OCI-LY7 (cell line): ENCODE data around the gene ZNF74.

Experiments used
- EZH2phosphoT487 ChIP-seq: fragments of 200-600 bp; sonication (generic); IDR thresholded peaks from 2 replicates; pipeline ENCODE4 v1.6.1; 2018; ENCODE audit warnings: low read depth, borderline replicate concordance, mild to moderate bottlenecking, mixed run types, antibody characterized with exemption, low read length, moderate library complexity, mixed read lengths
- TF ChIP-seq, protein P1 (sequence below): fragments of 200-600 bp; sonication (generic); conservative IDR thresholded peaks from 2 replicates; pipeline ENCODE4 v1.5.1; 2014; ENCODE audit warnings: mild to moderate bottlenecking, antibody characterized with exemption, low read length, moderate library complexity, mixed read lengths

DNA sequence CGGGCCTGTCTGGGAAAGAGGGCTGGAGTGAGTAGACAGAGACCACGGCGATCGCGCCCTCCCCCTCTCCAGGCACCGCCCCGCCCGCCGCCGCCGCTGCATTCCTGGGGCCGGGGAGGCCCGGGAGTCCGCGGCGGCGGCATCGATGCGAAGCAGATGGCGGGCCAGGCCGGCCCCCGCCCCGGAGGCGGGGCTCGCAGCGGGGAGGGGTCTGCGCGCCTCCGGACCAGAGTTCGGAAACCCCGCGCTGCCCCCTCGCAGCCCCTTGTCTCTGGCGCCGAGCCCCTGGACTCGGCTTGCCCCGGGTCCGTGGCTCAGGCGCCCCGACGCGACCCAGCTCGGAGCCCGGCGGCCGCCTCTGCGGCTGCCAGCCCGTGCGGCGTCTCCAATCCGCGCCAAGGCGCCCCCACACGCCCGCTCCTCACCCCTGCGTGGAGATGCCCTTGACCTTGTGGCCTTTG is 42.4 kb downstream of the ZNF74 start:
- TF ChIP-seq, protein P1, sequence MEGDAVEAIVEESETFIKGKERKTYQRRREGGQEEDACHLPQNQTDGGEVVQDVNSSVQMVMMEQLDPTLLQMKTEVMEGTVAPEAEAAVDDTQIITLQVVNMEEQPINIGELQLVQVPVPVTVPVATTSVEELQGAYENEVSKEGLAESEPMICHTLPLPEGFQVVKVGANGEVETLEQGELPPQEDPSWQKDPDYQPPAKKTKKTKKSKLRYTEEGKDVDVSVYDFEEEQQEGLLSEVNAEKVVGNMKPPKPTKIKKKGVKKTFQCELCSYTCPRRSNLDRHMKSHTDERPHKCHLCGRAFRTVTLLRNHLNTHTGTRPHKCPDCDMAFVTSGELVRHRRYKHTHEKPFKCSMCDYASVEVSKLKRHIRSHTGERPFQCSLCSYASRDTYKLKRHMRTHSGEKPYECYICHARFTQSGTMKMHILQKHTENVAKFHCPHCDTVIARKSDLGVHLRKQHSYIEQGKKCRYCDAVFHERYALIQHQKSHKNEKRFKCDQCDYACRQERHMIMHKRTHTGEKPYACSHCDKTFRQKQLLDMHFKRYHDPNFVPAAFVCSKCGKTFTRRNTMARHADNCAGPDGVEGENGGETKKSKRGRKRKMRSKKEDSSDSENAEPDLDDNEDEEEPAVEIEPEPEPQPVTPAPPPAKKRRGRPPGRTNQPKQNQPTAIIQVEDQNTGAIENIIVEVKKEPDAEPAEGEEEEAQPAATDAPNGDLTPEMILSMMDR, result no peak
- no peak for TF ChIP-seq EZH2phosphoT487
